ENCODE results near the gene PRKAR1B. TPM values are rescaled to one million over a fixed set of nuclear protein-coding genes. Genes with fewer than 3 reads are reported as not detected.

Gene PRKAR1B
- total RNA-seq, 4 donors from 2014 or later, result 1.2 to 12.5 (median 3.6) TPM

GRCh38 chr7:772861-773621, 46.0 kb upstream of the PRKAR1B start:
- no peak for ATAC-seq
- no peak for TF ChIP-seq POLR2A (IDR thresholded peaks at IDR 0.05)
- TF ChIP-seq, protein P1, sequence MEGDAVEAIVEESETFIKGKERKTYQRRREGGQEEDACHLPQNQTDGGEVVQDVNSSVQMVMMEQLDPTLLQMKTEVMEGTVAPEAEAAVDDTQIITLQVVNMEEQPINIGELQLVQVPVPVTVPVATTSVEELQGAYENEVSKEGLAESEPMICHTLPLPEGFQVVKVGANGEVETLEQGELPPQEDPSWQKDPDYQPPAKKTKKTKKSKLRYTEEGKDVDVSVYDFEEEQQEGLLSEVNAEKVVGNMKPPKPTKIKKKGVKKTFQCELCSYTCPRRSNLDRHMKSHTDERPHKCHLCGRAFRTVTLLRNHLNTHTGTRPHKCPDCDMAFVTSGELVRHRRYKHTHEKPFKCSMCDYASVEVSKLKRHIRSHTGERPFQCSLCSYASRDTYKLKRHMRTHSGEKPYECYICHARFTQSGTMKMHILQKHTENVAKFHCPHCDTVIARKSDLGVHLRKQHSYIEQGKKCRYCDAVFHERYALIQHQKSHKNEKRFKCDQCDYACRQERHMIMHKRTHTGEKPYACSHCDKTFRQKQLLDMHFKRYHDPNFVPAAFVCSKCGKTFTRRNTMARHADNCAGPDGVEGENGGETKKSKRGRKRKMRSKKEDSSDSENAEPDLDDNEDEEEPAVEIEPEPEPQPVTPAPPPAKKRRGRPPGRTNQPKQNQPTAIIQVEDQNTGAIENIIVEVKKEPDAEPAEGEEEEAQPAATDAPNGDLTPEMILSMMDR (IDR thresholded peaks at IDR 0.05 in 4 of 5, conservative IDR thresholded peaks at IDR 0.05 in 1 of 5), result no peak
- DNase-seq, result no peak
- peaks cover 6 to 14% of the 10 kb centered on the region in 2 donors for H3K4me1 ChIP-seq
- H3K27ac ChIP-seq, result no peak overlapping the region
- in situ Hi-C loops (cut with MboI; ENCODE audit: low sequenced_read_pairs in 4 of 4), result loop anchor here in 1 of 4 donors (10.0 kb wide), 1 partner anchor 448 kb away; no protein-coding TSS in a partner anchor
- no peaks in the 10 kb centered on the region for H3K9me3 ChIP-seq
- intact Hi-C loops (cut with DNase I; ENCODE audit: low total_unique reads), result no loop called here
- no peaks in the 10 kb centered on the region for H3K27me3 ChIP-seq
- H3K36me3 ChIP-seq, result peaks cover 0 to 22% of the 10 kb centered on the region in 2 donors
- H3K4me3 ChIP-seq, result no peak overlapping the region

- intact Hi-C loops (cut with DNase I; ENCODE audit: low total_unique reads), result no loop called here
- H3K36me3 ChIP-seq, result peaks cover 0 to 22% of the 10 kb centered on the region in 2 donors
- TF ChIP-seq, protein P1 (IDR thresholded peaks at IDR 0.05 in 4 of 5, conservative IDR thresholded peaks at IDR 0.05 in 1 of 5), result no peak
- TF ChIP-seq POLR2A (IDR thresholded peaks at IDR 0.05), result no peak
- DNase-seq, result no peak
- H3K27me3 ChIP-seq, result no peaks in the 10 kb centered on the region
- ATAC-seq, result no peak
- no peak overlapping the region for H3K4me3 ChIP-seq
- H3K27ac ChIP-seq, result no peak overlapping the region
- in situ Hi-C loops (cut with MboI; ENCODE audit: low sequenced_read_pairs in 4 of 4), result loop anchor here in 1 of 4 donors (10.0 kb wide), 1 partner anchor 448 kb away; no protein-coding TSS in a partner anchor
- peaks cover 6 to 14% of the 10 kb centered on the region in 2 donors for H3K4me1 ChIP-seq
- H3K9me3 ChIP-seq, result no peaks in the 10 kb centered on the region
These were observed 45.3 kb upstream of the PRKAR1B start for GRCh38 chr7:772392-772791.

DNA sequence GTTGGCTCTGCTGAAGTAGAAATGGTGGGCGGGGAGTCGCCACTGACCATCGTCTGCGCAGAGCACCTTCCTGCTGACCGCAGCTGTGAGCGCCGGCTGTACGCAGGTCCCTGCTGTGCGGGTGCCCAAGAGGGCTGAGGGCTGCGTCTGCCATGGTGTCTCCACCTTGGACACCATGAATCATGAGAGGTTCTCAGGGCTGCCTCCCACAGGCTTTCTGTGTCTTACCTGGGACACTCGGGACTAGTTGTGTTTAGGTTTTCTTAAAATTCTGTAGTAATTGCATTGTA, 44.9 kb upstream of the PRKAR1B start:
- TF ChIP-seq, protein P1 (IDR thresholded peaks at IDR 0.05 in 4 of 5, conservative IDR thresholded peaks at IDR 0.05 in 1 of 5), result no peak
- TF ChIP-seq POLR2A (IDR thresholded peaks at IDR 0.05), result no peak
- H3K27ac ChIP-seq, result peak overlapping the region in 3 of 4 donors; percentile 42 to 69 (median 51)
- in situ Hi-C loops (cut with MboI; ENCODE audit: low sequenced_read_pairs in 4 of 4), result loop anchor here in 1 of 4 donors (10.0 kb wide), 1 partner anchor 447 kb away; no protein-coding TSS in a partner anchor
- no peak overlapping the region for H3K4me3 ChIP-seq
- peaks cover 0 to 21% of the 10 kb centered on the region in 2 donors for H3K36me3 ChIP-seq
- DNase-seq, result no peak
- no peaks in the 10 kb centered on the region for H3K9me3 ChIP-seq
- ATAC-seq, result no peak
- intact Hi-C loops (cut with DNase I; ENCODE audit: low total_unique reads), result no loop called here
- peaks cover 6 to 14% of the 10 kb centered on the region in 2 donors for H3K4me1 ChIP-seq
- no peaks in the 10 kb centered on the region for H3K27me3 ChIP-seq

DNA sequence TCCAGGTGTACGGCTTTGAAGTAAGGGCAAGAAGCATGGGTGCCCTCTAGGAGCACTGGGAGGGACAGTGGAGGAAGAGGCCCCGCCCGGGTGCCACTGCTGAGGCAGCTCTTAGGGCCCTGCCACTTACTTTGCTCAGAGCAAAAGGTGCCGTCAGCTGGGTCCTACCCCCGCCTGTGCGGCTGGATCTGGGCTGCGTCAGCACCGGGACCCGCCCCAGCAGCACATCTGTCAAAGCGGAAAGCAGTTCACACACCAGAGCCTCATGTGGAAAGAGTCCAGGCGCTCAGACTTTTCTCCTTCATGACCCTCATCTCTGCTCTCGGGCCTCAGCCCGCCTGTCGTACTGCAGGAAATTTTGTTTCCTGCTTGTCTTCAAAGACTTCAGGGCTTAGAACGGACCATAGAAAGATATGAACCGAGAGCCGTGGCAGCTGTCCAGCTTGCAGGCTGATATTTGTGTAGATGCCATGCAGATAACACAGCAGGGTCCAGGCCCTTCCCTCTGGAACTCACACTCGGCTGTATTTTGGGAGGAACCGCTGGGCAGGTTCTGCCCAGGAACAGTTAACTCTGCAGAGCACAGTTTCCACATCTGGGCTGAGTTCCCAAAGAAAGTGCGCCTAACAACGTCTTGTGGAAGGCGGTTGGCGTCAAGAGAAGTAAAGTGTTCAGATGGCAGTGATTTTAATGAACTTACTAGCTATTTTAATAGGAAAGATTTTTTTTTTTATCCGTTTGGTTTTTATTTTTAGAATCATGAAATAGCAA, 44.3 kb upstream of the PRKAR1B start:
- Histone ChIP-seq H3K4me3 (no peak overlapping the region), H3K27ac (peak overlapping the region; percentile 42 to 69 (median 54)), H3K27me3 (no peaks in the 10 kb centered on the region), H3K4me1 (peaks cover 6 to 14% of the 10 kb centered on the region in 2 donors), H3K36me3 (peaks cover 0 to 17% of the 10 kb centered on the region in 2 donors), H3K9me3 (no peaks in the 10 kb centered on the region)
- in situ Hi-C loops (cut with MboI; ENCODE audit: low sequenced_read_pairs in 4 of 4) (loop anchor here in 1 of 4 donors (10.0 kb wide), 1 partner anchor 447 kb away; no protein-coding TSS in a partner anchor), intact Hi-C loops (cut with DNase I; ENCODE audit: low total_unique reads) (no loop called here)
- ATAC-seq, result peak in 1 of 2 donors; percentile 31
- DNase-seq, result peak in 1 of 2 donors; percentile 52
- peak in 1 of 2 donors; percentile 12 for TF ChIP-seq POLR2A (IDR thresholded peaks at IDR 0.05)
- TF ChIP-seq, protein P1 (IDR thresholded peaks at IDR 0.05 in 4 of 5, conservative IDR thresholded peaks at IDR 0.05 in 1 of 5), result no peak

Measured in gastrocnemius medialis (tissue), 4 donors.